Memory B cell (primary cell): ENCODE results near the gene NUP93.
A peak's percentile ranks its signal among the peaks of the same experiment; 100 is the strongest.
"Not testable (repeated sequence)": the region's sequence is repeated elsewhere in the genome, so short reads cannot be mapped to it uniquely, and the experiment has no call there.

Experiments
- ATAC-seq: fragments of 150-1000 bp; cut with Tn5 transposase; 2 replicates; pipeline ENCODE4 v1.10.0; 2021; ENCODE audit warnings: low read depth, mild to moderate bottlenecking, moderate library complexity
- DNase-seq, 2 donors: peaks; one replicate each; pipeline ENCODE4 v3.0.0; 2022; ENCODE audit warnings: low spot score in 2 of 2
- H3K27ac Mint-ChIP-seq: one replicate; pipeline ENCODE4 v1.8.0; 2022; ENCODE audit warnings: mild to moderate bottlenecking, moderate library complexity, mixed read lengths
- H3K27me3 Mint-ChIP-seq: one replicate; pipeline ENCODE4 v1.8.0; 2022; ENCODE audit warnings: mixed read lengths
- H3K36me3 Mint-ChIP-seq: one replicate; pipeline ENCODE4 v1.8.0; 2022; ENCODE audit warnings: mild to moderate bottlenecking, mixed read lengths
- H3K4me1 Mint-ChIP-seq: one replicate; pipeline ENCODE4 v1.8.0; 2022; ENCODE audit warnings: mixed read lengths
- H3K4me3 Mint-ChIP-seq: one replicate; pipeline ENCODE4 v1.8.0; 2022; ENCODE audit warnings: mild to moderate bottlenecking, moderate library complexity, mixed read lengths
- H3K9me3 Mint-ChIP-seq: one replicate; pipeline ENCODE4 v1.8.0; 2022; ENCODE audit warnings: mixed read lengths

NUP93 gene

DNA sequence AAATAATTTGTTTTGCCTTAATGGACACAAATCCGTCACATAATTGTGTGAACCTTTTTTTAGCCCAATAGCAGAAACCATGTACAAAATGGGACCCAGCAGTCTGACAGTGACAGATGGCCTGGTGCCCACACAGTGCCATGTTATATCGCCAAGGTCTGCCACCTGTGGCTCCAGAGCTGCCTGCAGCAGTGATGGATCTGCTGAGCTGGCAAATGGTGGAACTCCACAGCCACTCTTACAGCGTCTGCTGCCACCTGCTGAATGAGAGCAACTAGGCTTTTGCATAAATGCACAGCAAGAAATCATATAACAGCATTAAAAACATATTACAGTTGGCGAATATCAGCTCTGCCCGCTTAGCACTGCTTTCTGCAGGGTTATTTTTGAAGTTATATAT lies 59.4 kb downstream of the NUP93 start:
- ATAC-seq (no peak), DNase-seq (no peak)
- Mint-ChIP-seq H3K36me3 (peaks cover 2% of the 10 kb centered on the region), H3K27ac (no peak overlapping the region), H3K4me1 (peaks cover 6% of the 10 kb centered on the region), H3K9me3 (no peaks in the 10 kb centered on the region), H3K4me3 (no peak overlapping the region), H3K27me3 (no peaks in the 10 kb centered on the region)

DNA sequence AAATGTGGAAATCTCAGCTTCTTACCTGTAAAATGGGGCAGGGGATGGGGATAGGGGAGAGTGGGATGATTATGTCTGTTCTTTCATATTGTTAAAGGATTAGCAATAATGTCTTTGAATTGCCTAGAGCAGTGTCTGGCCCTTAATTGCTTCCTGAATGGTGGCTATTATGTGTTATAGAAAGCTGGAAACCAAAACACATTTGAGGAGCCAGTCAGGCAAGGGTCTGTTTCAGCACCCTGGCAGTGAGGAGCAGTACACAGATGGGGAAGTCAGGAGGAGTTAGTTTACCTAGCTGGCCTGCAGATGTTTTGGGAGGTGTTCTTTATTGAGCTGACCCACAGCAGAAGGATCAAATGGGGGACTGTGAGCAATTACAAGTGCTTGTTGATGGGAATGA lies 63.0 kb downstream of the NUP93 start:
- Mint-ChIP-seq H3K4me1 (peaks cover 6% of the 10 kb centered on the region), H3K27ac (no peak overlapping the region), H3K9me3 (no peaks in the 10 kb centered on the region), H3K27me3 (no peaks in the 10 kb centered on the region), H3K36me3 (no peaks in the 10 kb centered on the region), H3K4me3 (no peak overlapping the region)
- DNase-seq: no peak
- no peak for ATAC-seq

DNA sequence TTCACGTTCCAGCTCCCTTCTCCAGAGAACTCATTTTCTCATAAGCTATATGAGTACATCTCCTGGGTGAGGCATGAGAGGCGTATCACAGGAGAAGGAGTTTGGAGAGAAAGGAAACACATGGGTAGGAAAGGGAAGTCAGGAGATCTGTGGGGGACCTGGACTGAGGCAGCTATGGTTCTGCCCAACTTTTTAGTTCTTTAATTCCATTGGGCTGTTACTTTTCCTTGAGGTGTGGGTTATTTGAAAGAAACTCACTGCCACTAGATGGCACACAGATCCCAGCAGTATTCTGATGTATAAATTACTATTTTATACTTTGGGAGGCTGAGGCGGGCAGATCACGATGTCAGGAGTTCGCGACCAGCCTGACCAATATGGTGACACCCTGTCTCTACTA lies 63.6 kb downstream of the NUP93 start:
- DNase-seq (no peak), ATAC-seq (no peak)
- peaks cover 3% of the 10 kb centered on the region for H3K36me3 Mint-ChIP-seq
- no peak overlapping the region for H3K4me3 Mint-ChIP-seq
- no peaks in the 10 kb centered on the region for H3K27me3 Mint-ChIP-seq
- peaks cover 6% of the 10 kb centered on the region for H3K4me1 Mint-ChIP-seq
- no peak overlapping the region for H3K27ac Mint-ChIP-seq
- no peaks in the 10 kb centered on the region for H3K9me3 Mint-ChIP-seq

DNA sequence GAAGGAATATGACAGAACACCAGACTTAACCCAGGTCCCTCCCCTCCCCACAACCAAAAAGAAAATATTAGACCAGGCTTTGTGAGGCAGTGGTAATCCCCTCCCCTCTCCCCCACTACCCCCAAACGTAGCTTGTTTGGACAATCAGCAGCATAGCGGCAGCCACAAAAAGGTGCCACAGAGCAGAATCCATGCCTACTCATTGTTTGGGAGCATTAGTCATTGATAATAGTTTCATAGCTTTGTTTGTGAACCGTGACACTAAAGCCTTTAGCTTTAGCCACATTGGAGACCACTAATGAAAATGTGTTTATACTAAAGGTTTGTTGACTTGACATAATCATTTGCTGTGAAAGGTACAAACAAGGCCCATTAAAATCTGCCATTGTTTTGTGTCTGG lies 65.1 kb downstream of the NUP93 start:
- DNase-seq (no peak), ATAC-seq (no peak)
- no peaks in the 10 kb centered on the region for H3K9me3 Mint-ChIP-seq
- H3K4me1 Mint-ChIP-seq: peaks cover 6% of the 10 kb centered on the region
- no peak overlapping the region for H3K4me3 Mint-ChIP-seq
- no peak overlapping the region for H3K27ac Mint-ChIP-seq
- no peaks in the 10 kb centered on the region for H3K27me3 Mint-ChIP-seq
- peaks cover 4% of the 10 kb centered on the region for H3K36me3 Mint-ChIP-seq

DNA sequence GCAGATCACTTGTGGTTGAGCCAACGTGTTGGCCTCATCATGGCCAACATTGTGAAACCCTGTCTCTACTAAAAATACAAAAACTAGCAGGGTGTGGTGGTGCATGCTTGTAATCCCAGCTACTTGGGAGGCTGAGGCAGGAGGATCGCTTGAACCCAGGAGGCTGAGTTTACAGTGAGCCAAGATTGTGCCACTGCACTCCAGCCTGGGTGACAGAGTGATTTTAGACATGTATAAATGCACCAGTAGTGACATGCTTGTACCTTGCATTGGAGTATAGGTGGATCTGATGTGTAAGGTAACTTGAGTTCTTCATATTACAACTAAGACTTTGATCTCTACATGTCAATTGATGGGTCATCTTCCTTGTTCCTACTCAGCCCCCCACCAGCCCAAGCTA lies 67.1 kb downstream of the NUP93 start:
- ATAC-seq, H3K27me3 Mint-ChIP-seq, DNase-seq, H3K4me3 Mint-ChIP-seq, H3K27ac Mint-ChIP-seq, H3K36me3 Mint-ChIP-seq, H3K9me3 Mint-ChIP-seq, H3K4me1 Mint-ChIP-seq: not testable (repeated sequence)

DNA sequence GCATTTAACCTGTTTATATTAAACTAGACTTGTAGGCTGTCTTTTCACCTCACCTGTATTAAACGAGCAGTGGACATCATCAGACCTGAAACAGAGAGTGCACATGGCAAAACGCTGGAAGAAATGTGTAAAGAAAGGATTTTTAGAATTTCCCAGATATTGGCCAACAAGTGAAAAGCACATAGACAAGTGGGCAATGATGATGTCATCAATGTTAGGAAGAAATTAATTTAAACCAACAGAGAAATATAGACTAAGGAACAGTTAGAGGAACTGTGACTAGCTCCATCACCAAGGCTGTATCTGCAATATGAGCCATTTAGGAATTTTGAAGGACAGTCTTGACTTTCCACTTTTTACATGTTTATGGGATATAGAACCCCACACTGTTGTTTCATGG lies 67.9 kb downstream of the NUP93 start:
- Mint-ChIP-seq H3K4me1 (peaks cover 6% of the 10 kb centered on the region), H3K27me3 (no peaks in the 10 kb centered on the region), H3K27ac (peak overlapping the region; percentile 52), H3K9me3 (no peaks in the 10 kb centered on the region), H3K36me3 (peaks cover 7% of the 10 kb centered on the region), H3K4me3 (no peak overlapping the region)
- DNase-seq: no peak
- no peak for ATAC-seq

DNA sequence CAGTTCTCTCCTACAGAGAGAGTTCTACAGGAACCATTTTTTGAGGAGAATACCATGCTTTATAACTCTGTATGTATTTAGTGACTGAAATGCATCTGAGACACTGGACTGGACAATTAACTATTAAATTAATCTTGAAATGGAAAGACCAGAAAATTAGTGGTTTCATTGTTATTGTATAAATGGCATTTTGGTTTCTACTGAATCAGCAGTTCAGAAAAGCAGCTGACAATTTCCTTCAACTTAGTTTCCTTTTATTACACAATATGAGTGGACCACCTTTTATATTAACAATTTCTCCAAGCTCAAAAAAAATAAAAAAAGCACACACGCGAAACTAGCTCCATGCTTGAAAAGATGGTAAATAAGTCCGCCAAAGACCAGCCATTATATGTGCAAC lies 69.0 kb downstream of the NUP93 start:
- no peaks in the 10 kb centered on the region for H3K4me1 Mint-ChIP-seq
- H3K4me3 Mint-ChIP-seq: no peak overlapping the region
- H3K9me3 Mint-ChIP-seq: no peaks in the 10 kb centered on the region
- DNase-seq: no peak
- no peak overlapping the region for H3K27ac Mint-ChIP-seq
- ATAC-seq: no peak
- no peaks in the 10 kb centered on the region for H3K27me3 Mint-ChIP-seq
- H3K36me3 Mint-ChIP-seq: peaks cover 7% of the 10 kb centered on the region

DNA sequence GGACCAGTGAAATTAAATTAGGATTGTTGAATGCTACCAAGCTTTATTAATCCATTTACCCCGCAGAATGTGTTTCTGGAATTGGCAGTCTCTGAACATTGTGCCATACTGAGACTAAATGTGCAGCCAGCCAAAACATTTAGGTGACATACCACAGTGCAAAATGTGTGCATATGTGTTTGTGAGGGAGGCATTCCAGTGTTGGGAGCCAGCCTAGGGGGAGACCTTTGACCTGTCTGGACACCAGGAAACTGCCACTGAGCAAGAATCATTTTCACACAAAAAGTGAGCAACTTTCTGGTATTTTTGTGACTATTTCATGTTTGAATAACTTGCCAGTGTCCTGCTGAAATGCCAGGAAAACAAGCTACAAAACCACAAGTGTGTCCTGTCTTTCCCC lies 70.4 kb downstream of the NUP93 start:
- H3K4me1 Mint-ChIP-seq: no peaks in the 10 kb centered on the region

DNA sequence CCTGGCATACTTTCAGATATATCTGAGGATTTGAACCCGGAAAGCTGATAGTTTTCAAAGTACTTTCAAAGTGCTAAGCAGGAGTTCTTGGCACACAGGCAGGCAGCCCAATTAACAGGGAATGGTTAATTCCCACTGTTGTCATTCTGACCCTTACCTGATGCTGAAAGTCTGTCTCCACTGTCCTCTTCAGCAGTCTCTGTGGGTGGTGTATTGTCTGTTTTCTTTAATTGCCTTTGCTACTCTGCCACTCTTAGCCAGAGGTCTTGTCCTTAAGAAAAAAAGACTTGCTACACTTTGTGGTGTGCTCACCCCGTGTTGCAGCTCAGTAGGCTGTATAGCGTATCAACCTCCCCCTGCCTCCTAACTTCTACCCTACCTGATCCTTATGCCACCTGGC lies 71.8 kb downstream of the NUP93 start:
- ATAC-seq: no peak
- H3K27me3 Mint-ChIP-seq: no peaks in the 10 kb centered on the region
- H3K36me3 Mint-ChIP-seq: peaks cover 17% of the 10 kb centered on the region
- H3K4me1 Mint-ChIP-seq: no peaks in the 10 kb centered on the region
- no peak overlapping the region for H3K4me3 Mint-ChIP-seq
- no peak for DNase-seq
- H3K27ac Mint-ChIP-seq: no peak overlapping the region
- H3K9me3 Mint-ChIP-seq: no peaks in the 10 kb centered on the region

More for the DNA sequence above, 70.4 kb downstream of the NUP93 start:
- H3K27me3 Mint-ChIP-seq: no peaks in the 10 kb centered on the region
- H3K27ac Mint-ChIP-seq: no peak overlapping the region
- no peaks in the 10 kb centered on the region for H3K9me3 Mint-ChIP-seq
- ATAC-seq (no peak), DNase-seq (no peak)
- H3K4me3 Mint-ChIP-seq: no peak overlapping the region
- peaks cover 9% of the 10 kb centered on the region for H3K36me3 Mint-ChIP-seq

DNA sequence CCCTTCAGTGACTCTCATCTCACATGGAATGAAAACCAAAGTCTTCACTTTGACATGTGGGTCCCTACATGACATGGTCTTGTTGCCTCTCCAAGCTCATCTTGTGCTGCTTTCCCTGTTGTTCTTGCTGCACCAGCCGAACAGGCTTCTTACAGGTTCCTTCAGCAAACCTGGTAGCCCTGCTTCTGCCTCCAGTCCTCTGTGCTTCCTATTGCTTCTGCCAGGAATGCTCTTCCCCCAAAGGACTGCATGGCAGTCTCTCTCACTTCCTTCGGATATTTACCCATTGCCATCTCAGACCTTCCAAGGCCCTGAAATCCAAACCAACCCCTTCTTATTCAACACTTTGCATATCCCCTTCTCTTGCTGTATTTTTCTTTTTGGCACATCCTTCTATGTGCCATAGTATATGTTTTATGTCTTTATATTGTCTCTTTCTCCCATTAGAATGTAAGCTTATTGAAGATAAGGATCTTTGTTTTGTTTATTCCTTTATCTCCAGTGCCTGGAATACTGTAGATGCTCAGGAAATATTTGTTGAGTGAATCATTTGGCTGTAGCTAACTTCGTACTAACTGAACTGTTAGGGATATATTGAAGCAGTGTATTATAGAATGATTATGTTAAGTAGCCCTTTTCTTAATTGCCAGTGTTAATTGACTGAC lies 77.2 kb downstream of the NUP93 start:
- no peak overlapping the region for H3K27ac Mint-ChIP-seq
- H3K9me3 Mint-ChIP-seq: no peaks in the 10 kb centered on the region
- H3K27me3 Mint-ChIP-seq: no peaks in the 10 kb centered on the region
- peaks cover 21% of the 10 kb centered on the region for H3K36me3 Mint-ChIP-seq
- no peak overlapping the region for H3K4me3 Mint-ChIP-seq
- H3K4me1 Mint-ChIP-seq: no peaks in the 10 kb centered on the region
- ATAC-seq: no peak
- DNase-seq: no peak

DNA sequence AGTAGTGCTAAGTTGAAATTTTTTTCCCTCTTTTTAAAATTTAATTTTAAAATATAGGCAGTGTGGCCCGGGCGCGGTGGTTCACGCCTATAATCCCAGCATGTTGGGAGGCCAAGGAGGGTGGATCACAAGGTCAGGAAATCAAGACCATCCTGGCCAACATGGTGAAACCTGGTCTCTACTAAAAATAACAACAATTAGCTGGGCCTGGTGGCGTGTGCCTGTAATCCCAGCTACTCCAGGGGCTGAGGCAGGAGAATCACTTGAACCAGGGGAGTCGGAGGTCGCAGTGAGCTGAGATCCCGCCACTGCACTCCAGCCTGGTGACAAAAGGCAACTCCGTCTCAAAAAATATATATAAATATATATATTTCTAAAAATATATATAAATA lies 77.7 kb downstream of the NUP93 start:
- not testable (repeated sequence) for H3K27ac Mint-ChIP-seq, DNase-seq, ATAC-seq, H3K4me1 Mint-ChIP-seq, H3K27me3 Mint-ChIP-seq, H3K4me3 Mint-ChIP-seq, H3K9me3 Mint-ChIP-seq
- peaks cover 21% of the 10 kb centered on the region for H3K36me3 Mint-ChIP-seq

DNA sequence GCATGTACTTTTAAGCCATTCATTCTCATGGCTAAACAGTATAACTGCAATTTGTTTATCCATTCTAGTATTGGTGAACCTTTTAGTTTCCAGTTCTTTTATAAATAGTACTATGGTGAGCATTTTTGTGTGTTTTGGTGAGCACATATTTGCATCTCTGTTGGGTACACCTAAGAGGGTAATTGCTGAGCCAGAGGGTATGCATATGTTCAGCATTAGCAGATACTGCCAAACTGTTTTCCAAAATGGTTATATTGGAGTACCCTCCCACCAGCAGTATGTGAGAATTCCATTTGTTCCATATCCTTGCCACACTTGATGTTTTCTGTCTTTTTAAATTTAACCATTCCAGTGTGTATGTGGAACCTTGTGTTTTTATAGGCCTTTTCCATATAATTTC lies 81.0 kb downstream of the NUP93 start:
- no peaks in the 10 kb centered on the region for H3K27me3 Mint-ChIP-seq
- H3K36me3 Mint-ChIP-seq: peaks cover 17% of the 10 kb centered on the region
- H3K4me3 Mint-ChIP-seq: no peak overlapping the region
- no peak overlapping the region for H3K27ac Mint-ChIP-seq
- DNase-seq: no peak
- no peaks in the 10 kb centered on the region for H3K4me1 Mint-ChIP-seq
- ATAC-seq: no peak
- H3K9me3 Mint-ChIP-seq: no peaks in the 10 kb centered on the region

DNA sequence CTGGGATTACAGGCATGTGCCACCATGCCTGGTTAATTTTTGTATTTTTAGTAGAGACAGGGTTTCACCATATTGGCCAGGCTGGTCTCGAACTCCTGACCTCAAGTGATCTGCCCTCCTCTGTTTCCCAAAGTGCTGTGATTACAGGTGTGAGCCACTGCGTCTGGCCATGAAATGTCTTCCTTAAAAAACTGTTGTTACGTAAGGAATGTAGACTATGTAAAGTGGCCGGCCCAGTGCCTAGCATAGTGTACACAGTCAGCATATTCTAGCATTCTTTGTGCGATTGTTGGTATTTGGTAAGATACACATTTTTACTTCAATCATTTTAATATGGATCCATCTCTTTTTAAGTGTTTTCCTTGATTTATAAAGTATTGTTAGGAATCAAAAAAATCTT lies 81.7 kb downstream of the NUP93 start:
- ATAC-seq, H3K4me3 Mint-ChIP-seq, H3K27me3 Mint-ChIP-seq, H3K27ac Mint-ChIP-seq, H3K9me3 Mint-ChIP-seq, DNase-seq, H3K4me1 Mint-ChIP-seq: not testable (repeated sequence)
- H3K36me3 Mint-ChIP-seq: peaks cover 13% of the 10 kb centered on the region

DNA sequence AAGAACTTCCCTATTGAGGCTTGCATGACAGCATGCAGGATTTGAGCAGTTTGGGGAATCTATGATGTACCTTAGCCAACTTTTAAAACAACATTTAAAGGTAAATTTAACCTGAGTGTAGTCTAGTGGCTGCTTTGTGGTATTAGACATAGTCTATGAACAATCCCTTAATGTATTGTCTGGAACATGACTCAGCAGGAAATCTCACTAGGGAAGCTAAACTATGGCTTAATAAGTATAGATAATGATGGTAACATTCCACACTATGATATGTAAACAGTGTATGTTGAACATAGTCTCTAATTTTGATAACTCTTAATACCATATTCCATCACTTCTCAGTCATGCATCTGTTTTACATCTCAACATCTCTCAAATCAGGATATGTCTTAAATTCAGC lies 83.0 kb downstream of the NUP93 start:
- H3K27me3 Mint-ChIP-seq: no peaks in the 10 kb centered on the region
- no peaks in the 10 kb centered on the region for H3K9me3 Mint-ChIP-seq
- DNase-seq (no peak), ATAC-seq (no peak)
- no peak overlapping the region for H3K4me3 Mint-ChIP-seq
- peaks cover 8% of the 10 kb centered on the region for H3K36me3 Mint-ChIP-seq
- H3K27ac Mint-ChIP-seq: no peak overlapping the region
- H3K4me1 Mint-ChIP-seq: no peaks in the 10 kb centered on the region

DNA sequence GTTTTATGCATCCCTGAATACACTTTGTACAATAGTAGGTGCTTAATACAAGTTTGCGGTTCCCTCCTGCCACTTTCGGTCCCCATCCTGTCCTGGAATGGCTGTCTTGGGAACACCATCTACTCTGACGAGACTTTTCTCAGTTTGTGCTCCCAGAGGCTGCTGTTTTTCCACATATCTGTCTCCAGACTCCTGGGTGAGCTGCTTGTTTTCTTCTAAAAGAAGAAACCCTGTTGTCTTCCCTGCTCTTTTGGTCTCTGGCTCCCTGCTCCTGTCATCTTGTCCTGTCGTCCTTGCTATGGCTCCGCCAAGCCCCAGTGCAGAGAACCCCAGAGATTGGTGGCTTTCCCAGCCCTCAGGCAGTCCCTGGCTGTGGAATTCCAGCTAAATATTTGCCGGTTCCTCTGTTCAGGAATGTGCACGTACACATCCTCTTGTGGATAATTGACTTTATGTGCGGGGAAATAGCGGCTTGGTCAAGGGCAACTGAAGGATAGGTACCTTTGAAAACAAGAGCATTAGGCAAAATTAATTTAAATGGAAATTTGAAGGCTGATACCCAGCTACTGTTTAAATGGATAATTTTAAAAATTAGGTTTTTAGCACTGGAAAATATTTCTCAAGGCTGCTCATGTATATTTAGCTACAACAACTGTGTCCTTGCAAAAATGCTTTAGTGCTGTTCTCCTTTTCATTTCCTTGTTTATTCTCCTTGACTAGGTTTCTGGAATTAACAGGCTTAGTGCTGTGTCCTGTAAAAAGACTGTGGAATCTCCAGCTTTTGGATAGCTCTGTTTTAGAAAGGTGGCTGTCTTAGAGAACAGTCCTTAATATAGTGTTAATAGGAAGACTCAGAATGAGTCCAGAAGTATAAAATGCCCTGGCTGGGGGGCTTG lies 84.9 kb downstream of the NUP93 start:
- ATAC-seq: no peak
- Mint-ChIP-seq H3K36me3 (peaks cover 13% of the 10 kb centered on the region), H3K27ac (no peak overlapping the region), H3K9me3 (no peaks in the 10 kb centered on the region), H3K4me1 (no peaks in the 10 kb centered on the region), H3K4me3 (no peak overlapping the region), H3K27me3 (no peaks in the 10 kb centered on the region)
- no peak for DNase-seq
